Measurements from ENCODE around the gene CX3CR1. TPM values are rescaled to one million over a fixed set of nuclear protein-coding genes. Genes with fewer than 3 reads are reported as not detected.

The CX3CR1 gene
- total and polyA plus RNA-seq, 9 of the 15 experiments (the other 6 are each of a cell fraction or from before 2014, with no cell fraction given) = 0.03 to 0.21 TPM; not detected in 7

GRCh38 chr3:39260957-39261356 is 18.9 kb downstream of the CX3CR1 start:
- Histone ChIP-seq H3K4me2 (ENCODE audit: insufficient read depth, low read length) (no peak overlapping the region), H3K9me3 (replicated peaks; ENCODE audit: control insufficient read depth, insufficient read depth, low read depth, low read length) (no peaks in the 10 kb centered on the region), H3K27me3 (ENCODE audit: control insufficient read depth in 2 of 2, insufficient read depth in 2 of 2, low read length in 2 of 2) (peaks cover 15 to 49% of the 10 kb centered on the region in 2 experiments), H3K79me2 (ENCODE audit: control insufficient read depth, insufficient read depth, low read length) (no peaks in the 10 kb centered on the region), H3K27ac (ENCODE audit: extremely low read depth, low read depth, low read length) (no peak overlapping the region), H3K36me3 (ENCODE audit: control insufficient read depth, insufficient read depth, low read length) (no peaks in the 10 kb centered on the region), H3K4me1 (replicated peaks in 1 of 2; ENCODE audit: control insufficient read depth in 2 of 2, insufficient read depth in 2 of 2, low read length in 2 of 2) (no peaks in the 10 kb centered on the region; a peak in 1 of 5 replicates), H3K4me3 (no peak overlapping the region), H2AFZ (ENCODE audit: low read depth, low read length) (no peak overlapping the region), H3K9ac (ENCODE audit: insufficient read depth in 1 of 2, low read depth in 2 of 2, low read length in 2 of 2) (no peak overlapping the region), H4K20me1 (replicated peaks; ENCODE audit: control insufficient read depth, insufficient read depth, low read length) (no peaks in the 10 kb centered on the region), H3K9me1 (ENCODE audit: control insufficient read depth, insufficient read depth, low read length) (no peaks in the 10 kb centered on the region)
- CTCF ChIA-PET (ENCODE audit: low intra/inter-chr PET ratio) = no interaction called here
- no TSS peak for BruUV-seq (replicated peaks)
- FAIRE-seq (peak; percentile 91), ATAC-seq (peak; percentile 97), DNase-seq (ENCODE audit: extremely low read depth in 1 of 4, low spot score in 3 of 4) (peak; percentile 65 to 69 (median 66))
- in situ Hi-C loops (cut with MboI) (no loop called here), intact Hi-C loops (cut with micrococcal nuclease) (no loop called here)
- 4% methylated on average over 7 of the region's 7 CpGs for WGBS (ENCODE audit: insufficient coverage, low coverage, missing lambda C conversion rate)
- POLR2A ChIA-PET = no interaction called here
- TF ChIP-seq TAF7 (tag; IDR thresholded peaks at IDR 0.05) (no peak), KLF1 (tag; IDR thresholded peaks at IDR 0.05) (no peak), POLR2A (conservative IDR thresholded peaks at IDR 0.05) (no peak), ETS2 (tag; IDR thresholded peaks at IDR 0.05; ENCODE audit: borderline replicate concordance, poor library complexity, severe bottlenecking) (no peak), ZNF124 (CRISPR knock-in tag; IDR thresholded peaks at IDR 0.05) (no peak), TFAP4 (CRISPR knock-in tag; IDR thresholded peaks at IDR 0.05; ENCODE audit: borderline replicate concordance) (no peak), BRD9 (IDR thresholded peaks at IDR 0.05; ENCODE audit: low read depth, partially characterized antibody) (no peak), SAP30 (IDR thresholded peaks at IDR 0.05; ENCODE audit: borderline replicate concordance, insufficient read depth, low read depth, low read length, poor library complexity, severe bottlenecking) (no peak), DDX20 (tag; IDR thresholded peaks at IDR 0.05; ENCODE audit: low read depth) (no peak), ZNF384 (IDR thresholded peaks at IDR 0.05; ENCODE audit: low read depth, low read length) (no peak), FOXJ2 (tag; IDR thresholded peaks at IDR 0.05) (peak; percentile 93), ZBTB11 (CRISPR knock-in tag; IDR thresholded peaks at IDR 0.05) (0 out of 6 replicates have a peak, but pooled peaks of 1 of the 3 experiments have one; percentile 51), NFXL1 (CRISPR knock-in tag; IDR thresholded peaks at IDR 0.05) (no peak), FOXK2 (conservative IDR thresholded peaks at IDR 0.05 in 1 of 2, IDR thresholded peaks at IDR 0.05 in 1 of 2; ENCODE audit: low read depth in 2 of 2) (0 out of 4 replicates have a peak, but pooled peaks have one; percentile 25 to 27), GTF2F1 (IDR thresholded peaks at IDR 0.05; ENCODE audit: low read depth, low read length) (no peak), PHF20 (IDR thresholded peaks at IDR 0.05; ENCODE audit: partially characterized antibody) (no peak)
